Measurements from ENCODE around the gene PTPRD. TPM values are rescaled to one million over a fixed set of nuclear protein-coding genes. Genes with fewer than 3 reads are reported as not detected.
A peak's percentile ranks its signal among the peaks of the same experiment; 100 is the strongest.

PTPRD gene
- total RNA-seq, 1 experiment from 2014 or later: 1.8 TPM

- Mint-ChIP-seq H3K4me1 (ENCODE audit: low read depth, unreplicated experiment) (peaks cover 32% of the 10 kb centered on the region), H3K4me3 (ENCODE audit: low read depth, unreplicated experiment) (no peak overlapping the region), H3K27me3 (ENCODE audit: unreplicated experiment) (no peaks in the 10 kb centered on the region), H3K9me3 (ENCODE audit: low read depth, unreplicated experiment) (no peaks in the 10 kb centered on the region), H3K27ac (ENCODE audit: unreplicated experiment) (no peak overlapping the region), H3K36me3 (ENCODE audit: insufficient read depth, unreplicated experiment) (no peaks in the 10 kb centered on the region)
- TF ChIP-seq CTCF (IDR thresholded peaks at IDR 0.05; ENCODE audit: unreplicated experiment): no peak
- intact Hi-C loops (cut with micrococcal nuclease; ENCODE audit: unreplicated experiment): no loop called here
- no TSS peak for BruUV-seq (replicated peaks)
- DNase-seq: no peak
- CTCF ChIA-PET: no interaction called here
Measured at GRCh38 chr9:9749591-9749990, 863.2 kb downstream of the PTPRD start.

GRCh38 chr9:9747787-9748186 is 865.0 kb downstream of the PTPRD start:
- Mint-ChIP-seq H3K27me3 (ENCODE audit: unreplicated experiment) (no peaks in the 10 kb centered on the region), H3K9me3 (ENCODE audit: low read depth, unreplicated experiment) (peaks cover 2% of the 10 kb centered on the region), H3K27ac (ENCODE audit: unreplicated experiment) (peak overlapping the region; percentile 44), H3K4me1 (ENCODE audit: low read depth, unreplicated experiment) (peaks cover 24% of the 10 kb centered on the region), H3K36me3 (ENCODE audit: insufficient read depth, unreplicated experiment) (no peaks in the 10 kb centered on the region), H3K4me3 (ENCODE audit: low read depth, unreplicated experiment) (no peak overlapping the region)
- CTCF ChIA-PET: interaction anchor here (0.6 to 0.9 kb wide), 2 partner anchors 30 to 195 kb away, joined by 3 to 4 read pairs; no protein-coding TSS in a partner anchor
- TF ChIP-seq CTCF (IDR thresholded peaks at IDR 0.05; ENCODE audit: unreplicated experiment): no peak
- no TSS peak for BruUV-seq (replicated peaks)
- DNase-seq: no peak
- intact Hi-C loops (cut with micrococcal nuclease; ENCODE audit: unreplicated experiment): no loop called here

DNA sequence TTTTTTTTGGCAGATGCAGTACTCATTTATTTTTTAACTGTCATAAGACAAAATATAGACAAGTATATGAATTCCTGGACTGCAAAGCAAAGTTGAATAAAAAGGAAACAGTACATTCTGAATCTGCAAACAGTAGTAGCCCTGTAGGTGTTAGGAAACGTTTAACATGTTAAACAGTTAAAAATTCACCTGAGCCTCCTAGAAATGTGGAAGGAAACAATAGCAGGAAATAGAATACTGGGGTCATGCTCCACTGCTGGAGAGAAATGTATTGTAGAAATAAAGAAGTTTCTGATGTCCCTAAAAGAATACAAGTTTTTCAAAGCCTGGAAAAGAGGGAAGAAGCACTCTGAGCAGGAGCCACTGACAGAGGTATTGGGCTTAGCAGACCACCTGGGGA is 866.0 kb downstream of the PTPRD start:
- CTCF ChIA-PET: no interaction called here
- intact Hi-C loops (cut with micrococcal nuclease; ENCODE audit: unreplicated experiment): no loop called here

GRCh38 chr9:9743822-9744221 is 869.0 kb downstream of the PTPRD start:
- H3K27ac Mint-ChIP-seq (ENCODE audit: unreplicated experiment): no peak overlapping the region
- intact Hi-C loops (cut with micrococcal nuclease; ENCODE audit: unreplicated experiment): no loop called here

More for the DNA sequence above, 866.0 kb downstream of the PTPRD start:
- Mint-ChIP-seq H3K4me3 (ENCODE audit: low read depth, unreplicated experiment) (no peak overlapping the region), H3K36me3 (ENCODE audit: insufficient read depth, unreplicated experiment) (no peaks in the 10 kb centered on the region), H3K27me3 (ENCODE audit: unreplicated experiment) (no peaks in the 10 kb centered on the region), H3K27ac (ENCODE audit: unreplicated experiment) (no peak overlapping the region), H3K4me1 (ENCODE audit: low read depth, unreplicated experiment) (peaks cover 16% of the 10 kb centered on the region), H3K9me3 (ENCODE audit: low read depth, unreplicated experiment) (peaks cover 4% of the 10 kb centered on the region)
- DNase-seq: no peak
- no peak for TF ChIP-seq CTCF (IDR thresholded peaks at IDR 0.05; ENCODE audit: unreplicated experiment)
- no TSS peak for BruUV-seq (replicated peaks)

More at GRCh38 chr9:9743822-9744221, 869.0 kb downstream of the PTPRD start:
- no peak for TF ChIP-seq CTCF (IDR thresholded peaks at IDR 0.05; ENCODE audit: unreplicated experiment)
- CTCF ChIA-PET: no interaction called here
- H3K4me3 Mint-ChIP-seq (ENCODE audit: low read depth, unreplicated experiment): no peak overlapping the region
- no peaks in the 10 kb centered on the region for H3K27me3 Mint-ChIP-seq (ENCODE audit: unreplicated experiment)
- BruUV-seq (replicated peaks): no TSS peak
- no peaks in the 10 kb centered on the region for H3K36me3 Mint-ChIP-seq (ENCODE audit: insufficient read depth, unreplicated experiment)
- H3K4me1 Mint-ChIP-seq (ENCODE audit: low read depth, unreplicated experiment): peaks cover 8% of the 10 kb centered on the region
- H3K9me3 Mint-ChIP-seq (ENCODE audit: low read depth, unreplicated experiment): peaks cover 7% of the 10 kb centered on the region
- no peak for DNase-seq

All from Calu3 (cell line).